ENCODE measurements around the gene STPG3. TPM values are rescaled to one million over a fixed set of nuclear protein-coding genes. Genes with fewer than 3 reads are reported as not detected.

Gene STPG3
- total RNA-seq, 1 donor from 2014 or later, result not detected

GRCh38 chr9:137266585-137267453 is 15.7 kb downstream of the STPG3 start:
- no peak for TF ChIP-seq CTCF (IDR thresholded peaks at IDR 0.05; ENCODE audit: insufficient read depth, low read length, severe bottlenecking)
- FAIRE-seq (no peak), DNase-seq (ENCODE audit: low read depth) (no peak)

GRCh38 chr9:137267933-137268355 is 16.9 kb downstream of the STPG3 start:
- no peak for TF ChIP-seq CTCF (IDR thresholded peaks at IDR 0.05; ENCODE audit: insufficient read depth, low read length, severe bottlenecking)
- no peaks in the 10 kb centered on the region for H3K27me3 ChIP-seq (ENCODE audit: control insufficient read depth, insufficient read depth, low read length)
- DNase-seq (ENCODE audit: low read depth) (no peak), FAIRE-seq (no peak)
- no peak overlapping the region for H3K4me3 ChIP-seq (ENCODE audit: low read depth, low read length)
- peaks cover 30% of the 10 kb centered on the region for H3K36me3 ChIP-seq (ENCODE audit: control insufficient read depth, insufficient read depth, low read length)

More at GRCh38 chr9:137266585-137267453, 15.7 kb downstream of the STPG3 start:
- H3K4me3 ChIP-seq (ENCODE audit: low read depth, low read length), result no peak overlapping the region
- H3K27me3 ChIP-seq (ENCODE audit: control insufficient read depth, insufficient read depth, low read length), result no peaks in the 10 kb centered on the region
- peaks cover 28% of the 10 kb centered on the region for H3K36me3 ChIP-seq (ENCODE audit: control insufficient read depth, insufficient read depth, low read length)

- H3K36me3 ChIP-seq (ENCODE audit: control insufficient read depth, insufficient read depth, low read length), result peaks cover 30% of the 10 kb centered on the region
- peak; percentile 7 for FAIRE-seq
- no peak for TF ChIP-seq CTCF (IDR thresholded peaks at IDR 0.05; ENCODE audit: insufficient read depth, low read length, severe bottlenecking)
- no peak overlapping the region for H3K4me3 ChIP-seq (ENCODE audit: low read depth, low read length)
- H3K27me3 ChIP-seq (ENCODE audit: control insufficient read depth, insufficient read depth, low read length), result no peaks in the 10 kb centered on the region
- no peak for DNase-seq (ENCODE audit: low read depth)
These were observed 17.6 kb downstream of the STPG3 start for GRCh38 chr9:137268538-137269201.

- FAIRE-seq (no peak), DNase-seq (ENCODE audit: low read depth) (peak; percentile 48)
- H3K36me3 ChIP-seq (ENCODE audit: control insufficient read depth, insufficient read depth, low read length), result peaks cover 25% of the 10 kb centered on the region
- H3K4me3 ChIP-seq (ENCODE audit: low read depth, low read length), result no peak overlapping the region
- H3K27me3 ChIP-seq (ENCODE audit: control insufficient read depth, insufficient read depth, low read length), result no peaks in the 10 kb centered on the region
- no peak for TF ChIP-seq CTCF (IDR thresholded peaks at IDR 0.05; ENCODE audit: insufficient read depth, low read length, severe bottlenecking)
These were observed 18.2 kb downstream of the STPG3 start for GRCh38 chr9:137269231-137269772.

- peaks cover 20% of the 10 kb centered on the region for H3K36me3 ChIP-seq (ENCODE audit: control insufficient read depth, insufficient read depth, low read length)
- no peaks in the 10 kb centered on the region for H3K27me3 ChIP-seq (ENCODE audit: control insufficient read depth, insufficient read depth, low read length)
- H3K4me3 ChIP-seq (ENCODE audit: low read depth, low read length), result no peak overlapping the region
- no peak for FAIRE-seq
- DNase-seq (ENCODE audit: low read depth), result no peak
- no peak for TF ChIP-seq CTCF (IDR thresholded peaks at IDR 0.05; ENCODE audit: insufficient read depth, low read length, severe bottlenecking)
These were observed 20.0 kb downstream of the STPG3 start for GRCh38 chr9:137270929-137271695.

All from bronchial epithelial cell (primary cell).